Mesendoderm (in vitro differentiated cells): ENCODE measurements around the gene TPST2.

Source experiments
- DNase-seq: peaks from one replicate; pipeline ENCODE4 v3.0.0; 2013
- H2AK5ac ChIP-seq: 2 replicates; pipeline ENCODE4 v1.6.1; 2013; ENCODE audit warnings: low read length, inconsistent platforms
- H2BK120ac ChIP-seq: 2 replicates; pipeline ENCODE4 v1.6.1; 2013; ENCODE audit warnings: low read depth, mild to moderate bottlenecking, low read length, moderate library complexity, mixed read lengths
- H2BK15ac ChIP-seq: replicated peaks from 2 replicates; pipeline ENCODE4 v1.6.1; 2013; ENCODE audit warnings: low read depth, mild to moderate bottlenecking, moderate library complexity
- H2BK5ac ChIP-seq: 2 replicates; pipeline ENCODE4 v1.6.1; 2013; ENCODE audit warnings: low read length, inconsistent platforms
- H3K18ac ChIP-seq: 2 replicates; pipeline ENCODE4 v1.6.1; 2013; ENCODE audit warnings: mild to moderate bottlenecking, low read length, mixed read lengths
- H3K23ac ChIP-seq: one replicate; pipeline ENCODE4 v1.6.1; 2013; ENCODE audit warnings: low read length
- H3K27ac ChIP-seq: 2 replicates; pipeline ENCODE4 v1.5.1; 2013; ENCODE audit warnings: low read depth, mild to moderate bottlenecking, inconsistent platforms, low read length, moderate library complexity
- H3K27me3 ChIP-seq: 2 replicates; pipeline ENCODE4 v1.6.1; 2013; ENCODE audit warnings: low read length, control low read depth, mild to moderate bottlenecking, inconsistent platforms; ENCODE audit not compliant: insufficient read depth, poor library complexity
- H3K36me3 ChIP-seq: 2 replicates; pipeline ENCODE4 v1.6.1; 2013; ENCODE audit warnings: low read length, inconsistent platforms; ENCODE audit not compliant: control insufficient read depth, insufficient read depth
- H3K4ac ChIP-seq: one replicate; pipeline ENCODE4 v1.6.1; 2013; ENCODE audit warnings: low read depth, mild to moderate bottlenecking, low read length, moderate library complexity
- H3K4me1 ChIP-seq: 2 replicates; pipeline ENCODE4 v1.6.1; 2013; ENCODE audit warnings: low read depth, low read length, inconsistent platforms; ENCODE audit not compliant: control insufficient read depth
- H3K4me2 ChIP-seq: 2 replicates; pipeline ENCODE4 v1.6.1; 2013; ENCODE audit warnings: low read length
- H3K4me3 ChIP-seq: 2 replicates; pipeline ENCODE4 v1.5.1; 2013; ENCODE audit warnings: mild to moderate bottlenecking, low read length
- H3K56ac ChIP-seq: one replicate; pipeline ENCODE4 v1.6.1; 2013; ENCODE audit warnings: low read length
- H3K79me1 ChIP-seq: 2 replicates; pipeline ENCODE4 v1.6.1; 2013; ENCODE audit warnings: low read length, inconsistent platforms
- H3K79me2 ChIP-seq: 2 replicates; pipeline ENCODE4 v1.6.1; 2013; ENCODE audit warnings: mild to moderate bottlenecking, low read length; ENCODE audit not compliant: control insufficient read depth, insufficient read depth
- H3K9ac ChIP-seq: 2 replicates; pipeline ENCODE4 v1.6.1; 2013; ENCODE audit warnings: low read length, inconsistent platforms
- H4K5ac ChIP-seq: one replicate; pipeline ENCODE4 v1.6.1; 2013; ENCODE audit warnings: low read length
- H4K8ac ChIP-seq: one replicate; pipeline ENCODE4 v1.6.1; 2013; ENCODE audit warnings: low read depth, mild to moderate bottlenecking, control low read depth, low read length, moderate library complexity
- WGBS: extraction: QIAGEN DNeasy Blood & Tissue Kit; methylation state at CpG from one replicate; pipeline ENCODE4 v1.1.7; 2013; ENCODE audit warnings: low lambda C conversion rate, missing lambda C conversion rate; ENCODE audit not compliant: insufficient coverage; ENCODE audit errors: extremely low coverage; 5-methylcytosine and 5-hydroxymethylcytosine counted together

The TPST2 gene

GRCh38 chr22:26485013-26485412, 104.9 kb downstream of the TPST2 start:
- H3K27me3 ChIP-seq: no peaks in the 10 kb centered on the region
- WGBS: no CpG with 5 or more reads among the region's 7 CpGs
- H3K18ac ChIP-seq: no peak overlapping the region
- peaks cover 13% of the 10 kb centered on the region for H3K36me3 ChIP-seq
- no peak overlapping the region for H2BK120ac ChIP-seq
- no peak overlapping the region for H3K4me2 ChIP-seq
- H3K4me3 ChIP-seq: no peak overlapping the region
- H3K56ac ChIP-seq: no peak overlapping the region
- no peak overlapping the region for H3K9ac ChIP-seq
- no peak overlapping the region for H4K8ac ChIP-seq
- no peak overlapping the region for H4K5ac ChIP-seq
- H3K4ac ChIP-seq: no peak overlapping the region
- H2AK5ac ChIP-seq: no peak overlapping the region
- peaks cover 20% of the 10 kb centered on the region for H3K79me1 ChIP-seq
- H2BK15ac ChIP-seq: no peak overlapping the region
- no peak overlapping the region for H3K27ac ChIP-seq
- no peak for DNase-seq
- no peak overlapping the region for H2BK5ac ChIP-seq
- H3K4me1 ChIP-seq: peaks cover 4% of the 10 kb centered on the region
- no peak overlapping the region for H3K23ac ChIP-seq
- peaks cover 16% of the 10 kb centered on the region for H3K79me2 ChIP-seq

GRCh38 chr22:26484360-26484706, 105.6 kb downstream of the TPST2 start:
- Histone ChIP-seq H3K4me3 (peak overlapping the region; percentile 43), H3K79me1 (peaks cover 20% of the 10 kb centered on the region), H3K18ac (no peak overlapping the region), H3K4me2 (peak overlapping the region; percentile 67), H3K4ac (no peak overlapping the region), H2BK120ac (no peak overlapping the region), H3K56ac (peak overlapping the region; percentile 64), H3K9ac (peak overlapping the region; percentile 54), H2BK15ac (no peak overlapping the region), H3K79me2 (peaks cover 16% of the 10 kb centered on the region), H3K4me1 (peaks cover 4% of the 10 kb centered on the region), H4K5ac (peak overlapping the region; percentile 21), H2AK5ac (no peak overlapping the region), H3K27me3 (no peaks in the 10 kb centered on the region), H3K27ac (no peak overlapping the region), H3K23ac (no peak overlapping the region), H4K8ac (no peak overlapping the region), H2BK5ac (no peak overlapping the region), H3K36me3 (peaks cover 7% of the 10 kb centered on the region)
- DNase-seq: no peak
- no CpG with 5 or more reads among the region's 6 CpGs for WGBS

- Histone ChIP-seq H4K5ac (peak within 1 kb of the TSS; percentile 21), H3K4ac (peak within 1 kb of the TSS; percentile 63), H3K9ac (peak within 1 kb of the TSS; percentile 98), H3K79me1 (peaks cover 20% of the 10 kb centered on the region), H3K4me1 (peaks cover 4% of the 10 kb centered on the region), H2BK120ac (no peak within 1 kb of the TSS), H2BK15ac (no peak within 1 kb of the TSS), H3K36me3 (peaks cover 4% of the 10 kb centered on the region), H3K23ac (peak within 1 kb of the TSS; percentile 16), H3K4me3 (peak within 1 kb of the TSS; percentile 95), H2AK5ac (no peak within 1 kb of the TSS), H3K4me2 (peak within 1 kb of the TSS; percentile 67), H3K27me3 (no peaks in the 10 kb centered on the region), H3K18ac (peak within 1 kb of the TSS; percentile 77), H3K56ac (peak within 1 kb of the TSS; percentile 96), H4K8ac (peak within 1 kb of the TSS; percentile 99), H3K79me2 (peaks cover 16% of the 10 kb centered on the region), H2BK5ac (peak within 1 kb of the TSS; percentile 62), H3K27ac (peak within 1 kb of the TSS; percentile 97)
- WGBS: no CpG with 5 or more reads among the region's 85 CpGs
- peak; percentile 96 for DNase-seq
These were observed 106.2 kb downstream of the TPST2 start, which contains the start of the genes HPS4 and SRRD for GRCh38 chr22:26483439-26484359. TSS of gene HPS4 (minus strand) at chr22:26483783. CDS start at chr22:26481762, 2,021 bp downstream. TSS of gene SRRD (plus strand) at chr22:26483877. CDS start at chr22:26483891, 14 bp downstream.

GRCh38 chr22:26483043-26483438, 106.9 kb downstream of the TPST2 start:
- Histone ChIP-seq H3K56ac (peak overlapping the region; percentile 96), H4K5ac (no peak overlapping the region), H3K4me3 (peak overlapping the region; percentile 95), H3K18ac (peak overlapping the region; percentile 77), H4K8ac (peak overlapping the region; percentile 99), H3K9ac (peak overlapping the region; percentile 98), H3K79me1 (peaks cover 20% of the 10 kb centered on the region), H3K4me2 (peak overlapping the region; percentile 31), H3K23ac (no peak overlapping the region), H3K36me3 (peaks cover 1% of the 10 kb centered on the region), H2BK120ac (no peak overlapping the region), H3K27me3 (no peaks in the 10 kb centered on the region), H3K79me2 (peaks cover 16% of the 10 kb centered on the region), H3K27ac (peak overlapping the region; percentile 97), H3K4me1 (peaks cover 4% of the 10 kb centered on the region), H3K4ac (peak overlapping the region; percentile 63), H2BK15ac (no peak overlapping the region), H2BK5ac (peak overlapping the region; percentile 62), H2AK5ac (no peak overlapping the region)
- WGBS: no CpG with 5 or more reads among the region's 7 CpGs
- peak; percentile 31 for DNase-seq

- Histone ChIP-seq H3K4me1 (peaks cover 4% of the 10 kb centered on the region), H2BK15ac (no peak overlapping the region), H3K27me3 (no peaks in the 10 kb centered on the region), H3K36me3 (no peaks in the 10 kb centered on the region), H4K8ac (no peak overlapping the region), H3K56ac (no peak overlapping the region), H3K79me1 (peaks cover 20% of the 10 kb centered on the region), H2BK120ac (no peak overlapping the region), H3K4me2 (no peak overlapping the region), H2BK5ac (no peak overlapping the region), H3K4me3 (no peak overlapping the region), H2AK5ac (no peak overlapping the region), H4K5ac (no peak overlapping the region), H3K27ac (no peak overlapping the region), H3K79me2 (peaks cover 16% of the 10 kb centered on the region), H3K18ac (no peak overlapping the region), H3K23ac (no peak overlapping the region), H3K4ac (no peak overlapping the region), H3K9ac (no peak overlapping the region)
- WGBS: no CpG with 5 or more reads among the region's 5 CpGs
- no peak for DNase-seq
These were observed 107.8 kb downstream of the TPST2 start for GRCh38 chr22:26482161-26482560.
